Choroid plexus epithelial cell (primary cell): Measurements from ENCODE around the gene IMMP2L.

Experiments
- DNase-seq: peaks from one replicate; pipeline ENCODE4 v3.0.0-alpha.2; 2010; ENCODE audit warnings: low read depth
- H3K4me3 ChIP-seq: 2 replicates; pipeline ENCODE4 v1.5.1; 2011; ENCODE audit warnings: low read depth, mild to moderate bottlenecking, control low read depth, low read length, moderate library complexity
- CTCF ChIP-seq: conservative IDR thresholded peaks from 2 replicates; pipeline ENCODE4 v1.5.1; 2011; ENCODE audit warnings: low read depth, mild to moderate bottlenecking, control low read depth, inconsistent platforms, low read length, moderate library complexity

The IMMP2L gene

GRCh38 chr7:110801502-110801901, 760.8 kb downstream of the IMMP2L start:
- DNase-seq: no peak
- H3K4me3 ChIP-seq: no peak overlapping the region
- no peak for TF ChIP-seq CTCF

- TF ChIP-seq CTCF: no peak
- no peak for DNase-seq
- no peak overlapping the region for H3K4me3 ChIP-seq
These were observed 761.3 kb downstream of the IMMP2L start for GRCh38 chr7:110800984-110801383.

- DNase-seq: no peak
- no peak for TF ChIP-seq CTCF
- no peak overlapping the region for H3K4me3 ChIP-seq
These were observed 764.6 kb downstream of the IMMP2L start for GRCh38 chr7:110797656-110798055.

GRCh38 chr7:110790992-110791391, 771.3 kb downstream of the IMMP2L start:
- no peak for TF ChIP-seq CTCF
- DNase-seq: no peak
- H3K4me3 ChIP-seq: no peak overlapping the region

GRCh38 chr7:110786328-110786965, 775.8 kb downstream of the IMMP2L start:
- TF ChIP-seq CTCF: no peak
- no peak overlapping the region for H3K4me3 ChIP-seq
- DNase-seq: no peak

- H3K4me3 ChIP-seq: no peak overlapping the region
- DNase-seq: no peak
- no peak for TF ChIP-seq CTCF
These were observed 777.5 kb downstream of the IMMP2L start for GRCh38 chr7:110784749-110785148.

- no peak overlapping the region for H3K4me3 ChIP-seq
- DNase-seq: no peak
- TF ChIP-seq CTCF: no peak
These were observed 781.6 kb downstream of the IMMP2L start for GRCh38 chr7:110780712-110781111.
